ENCODE results near the gene NLRP9.

- TF ChIP-seq CTCF (IDR thresholded peaks at IDR 0.05; ENCODE audit: low read depth, low read length) (no peak), EZH2phosphoT487 (IDR thresholded peaks at IDR 0.05; ENCODE audit: low read depth) (no peak)
Measured at GRCh38 chr19:55705972-55706371, 32.2 kb downstream of the NLRP9 start.
